Hindlimb muscle (tissue), 1 donor: ENCODE measurements around the gene ANKH. TPM values are rescaled to one million over a fixed set of nuclear protein-coding genes. Genes with fewer than 3 reads are reported as not detected.

Source experiments
- DNase-seq: peaks from one replicate; pipeline ENCODE4 v3.0.0-alpha.2; 2013
- polyA plus RNA-seq: library from polyadenylated mRNA; unstranded; fragments of 120-200 nt; gene quantifications from one replicate; pipeline ENCODE4 v1.2.1, GENCODE V29; 2013; ENCODE audit not compliant: insufficient read length

The ANKH gene
- polyA plus RNA-seq, 1 donor = 23.1 TPM

DNA sequence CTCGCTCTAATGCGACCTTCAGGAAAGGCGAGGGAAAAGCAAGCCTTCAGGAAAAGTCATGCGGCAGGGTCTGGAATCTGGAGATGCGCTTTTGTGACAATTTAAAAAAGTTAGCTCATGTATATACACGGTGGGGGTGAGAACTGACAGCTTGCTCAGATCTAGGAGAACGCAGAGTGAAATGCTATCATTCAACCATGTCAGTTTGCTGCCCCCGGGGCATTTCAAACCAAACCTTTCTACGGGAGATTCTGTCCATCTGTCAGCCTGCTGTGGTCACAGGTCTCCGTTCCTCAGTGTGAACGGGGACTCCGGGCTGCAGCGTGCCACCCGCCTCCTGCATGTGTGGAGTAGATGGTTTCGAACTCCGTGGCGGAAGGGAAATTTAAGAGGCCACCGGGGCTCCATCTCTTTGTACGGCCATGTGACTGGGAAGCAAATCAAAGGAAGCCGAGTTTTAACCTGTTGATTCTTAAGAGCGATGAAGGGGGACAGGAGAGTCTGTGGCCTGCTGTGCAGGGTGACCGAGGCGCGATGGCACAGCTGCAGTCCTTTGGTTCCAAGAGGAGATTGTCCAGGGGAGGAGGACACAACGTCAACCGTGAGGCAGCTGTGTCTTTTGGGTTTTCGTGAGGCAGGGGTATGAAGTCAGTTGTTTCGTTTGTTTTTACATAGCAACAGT is 161.1 kb downstream of the ANKH start:
- no peak for DNase-seq

DNA sequence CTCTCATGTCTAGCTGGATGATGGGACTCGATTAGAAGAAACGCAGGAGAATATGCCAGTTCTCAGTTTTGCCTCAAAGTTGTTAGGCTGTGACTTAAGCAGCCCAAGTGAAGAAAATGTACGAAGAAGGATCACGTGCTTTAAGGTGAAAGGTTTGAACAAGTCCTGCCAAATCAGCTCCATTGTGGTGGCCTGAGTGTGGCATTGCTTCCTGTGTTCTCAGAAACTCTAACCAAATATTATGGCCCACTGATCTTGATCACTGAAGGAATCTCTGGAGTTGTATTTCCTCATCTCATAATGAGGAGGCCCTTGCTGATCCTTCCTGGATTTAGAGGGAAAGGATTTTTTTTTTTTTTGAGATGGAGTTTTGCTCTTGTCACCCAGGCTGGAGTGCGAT is 163.0 kb downstream of the ANKH start:
- no peak for DNase-seq

DNA sequence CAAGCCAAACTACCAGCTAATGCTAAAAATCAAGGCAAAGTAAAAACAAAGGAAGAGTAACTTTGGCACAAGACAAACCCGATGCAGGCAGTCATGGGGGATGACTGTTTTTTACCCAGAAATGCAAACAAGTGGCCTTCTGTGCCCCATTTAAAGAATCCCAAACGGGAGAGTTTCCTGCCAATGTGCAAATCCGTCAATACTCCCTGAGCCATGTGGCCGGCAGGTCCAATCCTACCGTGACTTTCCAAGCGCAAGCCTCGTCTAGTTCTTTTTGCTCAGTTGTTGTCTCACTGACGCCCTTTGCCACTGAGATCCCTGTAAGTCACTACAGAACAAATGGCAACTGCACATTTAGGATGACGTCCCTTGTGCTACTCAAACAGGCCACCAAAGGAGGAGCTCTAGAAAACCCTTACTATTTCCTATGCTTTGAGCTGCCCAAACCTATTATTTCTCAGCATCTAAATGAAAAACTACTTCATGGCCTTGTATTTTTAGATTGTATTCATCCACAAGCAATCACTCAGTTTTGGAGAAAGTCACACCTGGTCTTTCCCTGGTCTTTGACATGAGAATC is 163.7 kb downstream of the ANKH start:
- DNase-seq = no peak

DNA sequence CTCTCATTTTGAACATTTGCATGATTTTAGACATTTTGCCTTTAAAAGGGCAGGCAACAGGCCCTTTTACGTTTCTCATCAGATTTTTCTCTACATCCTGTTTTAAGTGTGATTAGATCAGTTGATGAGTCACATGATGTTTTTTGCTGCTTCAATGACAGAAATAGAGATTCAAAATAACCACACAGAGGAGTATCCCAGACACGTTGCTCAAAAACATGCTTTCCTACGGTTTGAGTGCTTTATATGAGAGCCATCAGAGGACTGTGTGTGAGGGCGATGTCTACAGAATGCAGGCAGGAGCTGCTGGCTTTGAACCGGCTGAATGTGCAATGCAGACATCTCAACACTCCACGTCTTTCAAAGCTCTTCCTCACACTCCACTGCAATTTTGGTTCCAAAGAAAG is 165.0 kb downstream of the ANKH start:
- no peak for DNase-seq

DNA sequence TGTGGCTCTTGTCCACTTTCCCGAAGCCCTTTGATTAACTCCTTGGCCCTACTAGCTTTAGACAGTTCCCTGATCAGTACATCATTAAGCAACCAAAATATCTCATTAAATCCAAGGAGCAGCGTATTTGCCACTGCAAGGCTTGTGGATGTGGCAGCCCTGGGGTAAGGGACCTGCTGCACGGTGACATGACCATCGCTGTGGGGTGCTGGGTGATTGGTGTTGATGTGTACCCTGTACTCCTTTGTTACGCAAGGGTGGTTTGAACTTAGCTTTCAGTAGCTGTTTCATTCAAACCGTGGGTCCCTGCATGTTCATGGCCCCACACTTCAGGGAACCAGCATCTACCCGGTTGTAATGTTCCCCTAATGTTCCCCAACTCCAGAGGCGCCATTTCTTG is 166.0 kb downstream of the ANKH start:
- DNase-seq = no peak

DNA sequence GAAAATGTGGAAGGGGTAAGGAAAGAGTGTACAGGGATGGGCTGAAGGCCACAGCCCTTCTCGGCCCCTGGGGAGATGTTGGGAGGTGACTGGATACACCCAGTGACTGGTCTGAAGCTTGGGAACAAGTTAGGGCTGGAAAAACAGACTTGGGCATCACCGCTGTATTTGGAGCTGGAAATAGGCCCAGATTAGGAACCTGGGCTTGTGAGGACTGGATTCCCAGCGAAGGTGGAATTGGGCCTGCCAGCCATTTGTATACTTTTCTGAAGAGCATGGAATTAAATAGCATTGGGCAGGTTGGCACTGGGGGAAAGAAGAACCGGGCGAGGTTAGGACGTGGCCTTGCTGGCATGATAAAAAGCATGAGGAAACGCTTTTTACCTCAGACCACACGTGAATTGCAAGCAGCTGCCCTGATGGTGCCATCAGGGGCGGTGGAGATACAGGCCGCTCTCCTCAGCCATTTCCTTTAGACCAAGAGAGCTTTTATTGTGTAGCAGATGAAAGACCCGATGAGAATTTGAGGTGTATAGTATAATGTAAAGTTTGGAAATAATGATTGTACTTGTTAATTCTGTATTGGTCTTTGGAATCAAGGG is 169.2 kb downstream of the ANKH start:
- DNase-seq = no peak

DNA sequence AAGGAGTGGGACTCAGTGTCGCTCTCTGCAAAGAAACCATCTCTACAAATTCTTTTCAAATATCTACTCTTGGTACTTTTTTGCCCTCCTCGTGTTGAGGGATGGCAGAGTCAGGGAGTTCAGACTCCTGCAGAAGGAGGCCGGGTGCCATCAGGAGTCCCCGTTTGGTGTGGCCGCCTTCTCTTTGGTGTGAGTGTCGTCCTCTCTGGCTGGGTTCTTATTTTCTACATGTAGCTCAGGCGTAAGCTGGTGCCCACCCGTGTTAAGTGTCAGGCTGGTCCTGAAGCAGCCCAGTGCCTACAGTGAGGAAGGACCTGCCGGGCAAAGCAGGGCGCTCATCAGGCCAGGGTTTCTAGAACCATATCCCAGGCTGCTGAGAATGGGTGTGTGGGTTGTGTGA is 170.0 kb downstream of the ANKH start:
- DNase-seq = no peak

DNA sequence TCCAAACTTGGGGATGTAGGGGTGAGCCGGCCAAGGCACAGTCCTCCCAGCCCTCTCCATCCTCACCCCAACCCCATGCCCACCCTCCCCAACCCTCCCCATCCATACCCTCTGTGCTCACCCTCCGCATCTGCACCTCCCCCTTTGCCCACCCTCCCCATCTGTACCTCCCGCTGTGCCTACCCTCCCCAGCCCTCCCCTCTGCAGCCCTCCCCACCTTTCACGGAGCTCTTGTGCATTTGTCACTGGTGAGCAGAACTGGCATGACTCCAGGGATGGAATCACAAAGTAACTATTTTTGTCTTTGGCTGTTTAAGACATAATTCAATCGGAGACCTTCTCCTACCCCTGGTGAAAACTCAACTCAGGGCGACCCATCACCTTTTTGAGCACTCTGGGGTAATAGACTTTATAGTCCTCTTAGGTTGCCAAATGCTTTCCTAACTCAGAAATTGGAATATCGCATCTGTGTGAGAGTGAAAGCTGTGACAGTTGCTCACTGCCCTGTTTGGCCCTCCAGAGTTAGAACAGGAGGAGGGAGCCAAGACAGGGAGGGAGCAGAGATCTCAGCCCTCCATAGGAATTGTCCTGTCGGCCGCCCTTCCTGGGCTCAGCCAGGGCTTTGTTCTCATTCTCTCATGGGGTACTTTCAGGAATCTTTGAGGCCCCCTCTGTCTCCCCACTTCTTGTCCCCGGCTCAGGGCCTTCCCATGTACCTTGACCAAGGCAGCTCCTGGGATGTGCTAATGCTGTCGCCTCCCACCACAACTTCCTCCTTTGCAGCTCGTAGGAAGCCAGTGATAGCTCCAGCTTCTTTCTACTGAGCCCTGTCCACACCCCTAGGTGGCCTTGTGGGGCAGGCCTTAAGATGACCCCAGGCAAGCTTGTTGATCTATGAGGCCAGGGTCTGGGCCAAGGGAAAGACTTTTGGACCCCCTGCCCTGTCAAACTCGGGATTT is 170.8 kb downstream of the ANKH start:
- no peak for DNase-seq

DNA sequence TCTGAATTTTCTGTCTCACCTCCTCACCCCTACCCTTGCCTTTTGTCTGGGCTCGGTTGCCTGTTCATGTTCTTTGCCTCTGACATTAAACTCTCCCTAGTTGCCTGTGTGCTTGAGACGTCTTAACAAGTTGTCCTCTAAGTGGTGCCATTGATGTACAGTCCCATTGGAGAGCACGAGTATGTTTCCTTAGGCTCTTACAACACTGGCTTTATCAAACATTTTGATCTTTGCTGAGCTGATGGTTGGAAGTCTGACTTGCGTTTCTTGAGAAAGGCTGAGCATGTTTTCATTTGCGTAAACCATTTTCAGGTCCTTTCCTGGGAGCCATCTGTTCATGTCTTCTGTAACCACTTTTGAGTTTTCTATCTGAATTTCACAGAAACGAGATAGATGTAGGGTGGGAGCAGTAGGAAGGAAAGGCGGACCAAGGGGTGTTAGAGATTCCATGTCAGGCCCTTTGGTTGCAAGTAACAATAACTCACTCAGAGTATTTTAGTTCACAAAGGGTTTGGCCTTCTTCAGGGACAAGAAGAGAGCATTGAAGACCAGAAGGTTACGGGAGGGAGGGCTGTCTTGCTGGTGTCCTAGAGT is 171.7 kb downstream of the ANKH start:
- no peak for DNase-seq

DNA sequence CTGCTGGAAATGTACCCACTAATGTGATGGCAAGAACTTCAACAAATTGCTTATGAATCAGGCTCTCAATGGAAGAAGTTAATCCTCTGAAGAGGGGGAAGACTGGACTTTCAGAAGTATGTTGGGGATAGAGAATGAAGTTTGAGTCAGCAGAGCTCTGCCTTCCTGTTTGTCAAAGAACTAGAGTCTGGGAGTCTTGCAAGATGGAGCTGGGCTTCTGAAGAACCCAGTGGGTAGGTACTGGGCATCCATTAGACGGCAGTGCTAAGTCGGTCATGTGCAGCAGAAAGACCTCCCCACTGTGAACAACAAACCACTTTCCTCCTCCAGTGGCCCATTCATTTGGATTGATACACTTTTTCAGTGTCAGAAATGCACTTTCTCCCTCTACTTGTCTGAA is 172.4 kb downstream of the ANKH start:
- DNase-seq = no peak

DNA sequence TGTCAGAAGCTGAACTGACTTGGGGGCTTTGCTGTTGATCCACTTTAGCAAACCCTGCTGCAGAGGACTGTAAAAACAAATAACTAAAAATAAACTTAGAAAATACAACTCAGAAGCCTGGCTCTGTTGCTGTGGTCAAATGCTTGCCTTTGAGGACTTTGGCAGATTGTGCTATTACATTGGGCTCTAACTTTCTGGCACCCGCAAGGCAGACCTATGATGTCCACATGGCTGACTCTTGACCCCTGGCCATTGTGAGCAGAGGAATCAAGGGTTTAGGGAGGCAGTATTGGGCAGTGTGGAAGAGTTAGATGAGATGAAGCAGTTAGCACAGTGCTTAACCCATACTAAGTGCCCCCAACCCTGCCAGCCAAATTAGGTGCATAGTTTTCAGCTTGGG is 173.1 kb downstream of the ANKH start:
- no peak for DNase-seq

DNA sequence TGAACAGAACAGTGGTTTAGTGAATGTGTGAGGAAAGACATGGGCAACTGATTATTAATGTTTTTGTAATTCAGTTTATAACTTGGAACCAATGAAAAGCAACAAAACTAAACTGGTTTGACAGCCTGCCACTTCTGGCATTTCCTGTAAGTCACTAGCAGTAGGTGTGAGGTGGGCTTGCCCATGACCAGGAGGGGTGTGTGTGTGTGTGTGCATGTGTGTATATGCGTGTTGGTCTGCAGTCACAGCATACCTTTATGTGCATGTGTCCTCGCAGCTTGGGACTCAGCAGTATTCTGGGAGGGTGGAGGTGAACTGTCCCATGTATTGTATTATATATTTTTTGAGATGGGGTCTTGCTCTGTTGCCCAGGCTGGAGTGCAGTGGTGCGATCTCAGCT is 174.7 kb downstream of the ANKH start:
- no peak for DNase-seq

DNA sequence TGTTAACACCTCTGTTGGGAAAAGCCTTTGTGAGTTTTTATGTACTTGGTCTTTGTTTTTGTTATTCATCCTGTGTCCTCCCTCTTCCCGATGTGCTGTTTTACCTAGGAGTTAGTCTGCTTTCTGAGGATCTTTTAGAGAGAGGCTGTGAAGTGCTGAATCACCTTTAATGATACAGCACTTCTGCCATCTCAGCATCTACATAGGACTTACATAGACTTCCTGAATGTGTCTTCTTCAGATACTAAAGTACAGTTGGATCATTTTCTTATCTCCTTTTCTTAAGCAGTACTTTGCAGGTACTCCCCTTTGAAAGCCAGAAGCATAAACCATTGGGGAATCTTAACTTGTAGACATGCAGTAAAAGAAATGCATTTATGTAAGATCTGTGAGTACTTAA is 175.5 kb downstream of the ANKH start:
- no peak for DNase-seq

DNA sequence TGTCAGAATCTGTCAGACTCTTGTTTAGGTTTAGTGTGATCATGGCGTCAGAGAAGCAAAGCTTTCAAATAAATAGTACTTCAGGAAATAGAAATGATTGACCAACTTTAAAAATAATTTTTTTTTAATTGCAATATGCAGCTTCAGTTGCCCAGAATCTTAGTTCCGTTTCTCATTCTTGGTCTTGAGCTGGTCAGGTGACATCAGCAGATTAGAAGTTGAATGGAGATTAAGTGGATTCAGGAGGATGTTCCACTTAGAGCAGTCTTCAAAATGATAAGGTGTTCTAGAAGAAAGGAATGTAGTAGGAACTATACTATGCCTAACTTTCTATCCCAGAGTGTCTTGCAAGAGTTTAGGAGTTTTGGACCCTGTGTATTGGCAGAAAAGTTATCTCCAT is 176.4 kb downstream of the ANKH start:
- no peak for DNase-seq

DNA sequence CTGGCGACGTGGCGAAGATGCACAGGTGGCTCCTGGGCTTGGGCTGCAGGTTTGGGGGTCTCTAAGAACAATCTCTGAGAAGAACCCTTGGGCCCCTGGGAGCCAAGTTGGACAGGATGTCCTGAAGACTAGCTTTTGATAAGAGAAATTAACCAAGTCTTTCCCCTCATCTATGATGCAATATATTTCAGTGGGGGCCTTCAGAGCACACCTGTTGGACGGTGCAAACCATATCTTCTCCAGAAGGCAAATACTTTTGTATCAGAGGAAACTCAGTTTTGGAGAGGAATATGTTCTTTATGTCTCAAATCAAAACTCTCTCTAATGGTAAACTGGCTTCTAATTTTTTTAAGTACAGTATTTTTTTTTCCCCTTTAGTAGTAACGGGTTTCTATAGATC is 178.5 kb downstream of the ANKH start:
- DNase-seq = no peak

DNA sequence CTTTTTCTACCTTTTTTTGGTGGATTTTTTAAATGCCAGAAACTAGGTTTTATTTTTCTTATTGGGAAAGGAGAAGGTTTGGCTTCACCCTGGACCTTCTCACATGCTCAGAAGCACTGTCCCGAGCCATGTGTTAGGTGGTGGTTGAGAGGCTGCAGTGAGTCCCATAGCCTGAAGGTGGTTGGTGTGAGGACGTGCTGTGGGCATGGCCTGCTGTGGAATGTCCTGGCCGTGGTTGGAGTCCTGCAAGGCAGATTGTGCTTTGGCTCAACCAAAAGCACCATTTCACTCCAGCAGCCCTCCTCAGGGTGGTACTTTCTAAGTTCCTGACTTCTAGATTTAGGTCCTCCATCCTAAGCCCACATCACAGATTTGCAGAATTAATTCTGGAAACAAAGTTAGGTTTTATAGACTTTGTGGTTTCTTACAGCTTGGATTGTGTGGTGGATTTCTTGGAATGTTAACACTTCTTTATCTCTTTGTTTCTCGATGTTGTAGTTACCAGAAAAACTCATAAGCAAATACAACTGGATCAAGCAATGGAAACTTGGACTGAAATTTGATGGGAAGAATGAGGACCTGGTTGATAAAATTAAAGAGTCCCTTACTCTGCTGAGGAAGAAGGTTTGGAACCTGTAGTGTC is 184.4 kb downstream of the ANKH start:
- no peak for DNase-seq

DNA sequence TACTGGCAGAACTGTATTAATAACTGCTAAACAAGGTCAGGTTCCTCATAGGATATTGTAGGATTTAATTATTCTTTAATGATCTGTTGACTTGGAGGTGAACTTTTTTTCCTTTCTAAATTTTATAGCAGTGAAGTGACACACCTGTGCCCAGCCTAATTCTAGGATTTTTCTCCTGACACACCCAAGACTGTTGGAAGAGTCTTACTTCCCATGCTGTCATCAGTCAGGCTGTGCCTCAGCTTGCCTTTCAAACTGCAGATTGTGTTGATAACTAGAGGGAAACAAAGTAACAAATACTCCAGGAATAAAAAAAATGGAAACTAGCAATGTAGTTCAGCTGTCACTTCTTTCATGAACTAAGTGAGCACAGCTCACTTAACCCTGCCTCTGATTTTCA is 185.1 kb downstream of the ANKH start:
- DNase-seq = no peak

DNA sequence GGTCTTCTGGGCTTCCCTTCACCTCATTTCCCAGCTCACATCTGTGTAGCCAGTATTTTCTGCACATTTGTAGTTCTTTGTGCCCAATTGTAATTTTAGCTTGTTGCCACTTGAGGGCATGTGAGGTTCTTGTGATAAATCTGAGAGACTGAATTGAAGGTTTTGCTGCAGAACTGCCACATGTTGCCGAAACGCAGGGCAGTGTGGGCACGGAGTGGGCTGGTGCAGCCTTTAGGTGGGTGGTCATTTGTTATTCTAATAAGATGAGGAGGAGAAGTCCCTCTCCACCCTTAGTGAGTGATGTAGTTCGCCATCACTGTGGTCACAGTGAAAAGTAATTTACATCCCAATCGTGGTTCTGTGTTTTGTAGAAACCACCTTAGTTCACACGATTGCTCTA is 185.8 kb downstream of the ANKH start:
- DNase-seq = peak; percentile 36

DNA sequence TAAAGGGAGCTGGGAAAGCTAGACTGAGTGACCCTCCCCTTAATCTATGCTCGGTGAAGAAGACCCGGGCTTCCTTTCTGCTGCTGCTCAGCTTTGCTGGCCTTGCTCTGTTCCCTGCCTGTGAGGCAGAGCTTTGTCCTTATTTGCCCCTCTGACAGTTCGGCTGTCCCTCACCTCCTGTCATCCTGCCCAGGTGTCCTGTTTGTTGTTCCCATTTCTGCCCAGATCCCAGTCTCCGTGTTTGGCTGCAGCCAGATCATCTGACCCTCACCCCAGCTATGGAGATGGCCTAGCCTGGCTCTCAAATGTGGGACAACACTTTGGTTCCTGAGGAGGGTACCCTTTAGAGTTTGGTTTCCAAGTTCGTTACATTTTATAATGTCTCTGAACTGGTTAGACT is 186.8 kb downstream of the ANKH start:
- no peak for DNase-seq

DNA sequence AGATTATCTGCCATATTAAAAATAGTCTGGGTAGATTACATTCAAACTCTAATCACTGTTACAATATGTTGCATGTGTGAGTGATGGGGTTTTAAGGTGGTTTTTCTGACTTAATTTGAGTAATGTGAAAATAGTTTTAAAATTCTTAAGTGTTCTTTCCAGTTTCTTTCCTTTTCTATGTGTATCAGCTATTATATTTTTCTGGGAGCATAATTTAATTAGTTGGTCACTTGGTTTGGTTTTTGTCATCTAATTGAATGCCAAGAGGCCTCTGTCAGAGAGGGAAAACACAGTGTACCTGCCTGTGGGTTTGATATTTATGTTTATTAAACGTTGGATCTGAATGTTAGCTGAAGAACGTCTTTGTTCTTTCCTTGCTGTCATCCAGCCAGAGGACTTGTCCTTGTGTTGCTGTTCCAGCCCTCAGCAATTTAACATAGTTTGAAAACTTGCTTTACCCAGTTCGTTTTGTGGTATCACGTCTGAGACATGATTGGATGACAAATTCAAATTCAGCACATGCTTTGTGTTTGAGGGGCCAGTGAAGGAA is 187.6 kb downstream of the ANKH start:
- DNase-seq = no peak

DNA sequence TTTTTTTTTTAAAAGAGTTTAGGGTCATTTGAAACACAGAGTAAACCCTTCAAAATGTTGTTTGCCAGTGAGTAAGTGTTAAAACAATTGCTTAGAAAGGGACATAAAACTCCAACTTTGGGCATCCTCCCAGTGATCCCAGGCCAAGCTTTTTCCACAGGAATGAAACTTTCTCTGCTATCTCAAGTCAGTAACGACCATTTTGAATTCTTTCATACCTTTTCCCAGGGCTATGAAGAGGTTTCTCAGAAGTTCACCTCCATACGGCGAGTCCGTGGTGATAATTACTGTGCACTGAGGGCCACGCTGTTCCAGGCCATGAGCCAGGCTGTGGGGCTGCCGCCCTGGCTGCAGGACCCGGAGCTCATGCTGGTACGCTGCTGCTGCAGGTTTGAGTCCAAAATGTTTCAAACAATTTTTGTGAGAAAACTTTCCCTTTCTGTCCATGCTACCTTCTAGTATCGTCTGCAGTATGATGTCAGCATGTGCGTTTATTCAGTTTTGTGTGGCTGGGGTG is 190.3 kb downstream of the ANKH start:
- DNase-seq = no peak

DNA sequence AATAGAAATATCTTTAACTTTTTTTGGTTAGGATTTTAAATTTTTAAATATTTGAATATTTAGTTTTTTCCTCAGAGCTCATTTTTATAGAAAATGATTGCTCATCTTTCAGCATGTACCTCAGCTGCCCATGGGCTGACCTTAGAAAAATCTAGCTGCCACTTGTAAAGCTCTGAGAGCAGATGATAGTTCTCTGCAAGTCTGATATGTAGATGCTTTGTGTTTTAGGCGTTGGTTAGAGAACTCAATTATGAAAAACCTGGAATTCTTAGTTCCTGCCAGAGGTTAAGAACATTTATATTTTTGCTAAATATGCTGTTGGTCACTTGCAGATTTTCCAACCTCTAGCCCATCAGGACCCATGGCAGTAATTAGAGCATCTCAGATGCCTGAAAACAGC is 192.0 kb downstream of the ANKH start:
- no peak for DNase-seq
